Stimulated activated CD8-positive, alpha-beta memory T cell treated with anti-CD3 and anti-CD28 coated beads, Interleukin-4, amount 100 ng/mL, for 1 hour (primary cell): Measurements from ENCODE around the gene TBC1D2.
A peak's percentile ranks its signal among the peaks of the same experiment; 100 is the strongest.

Experiments used
- DNase-seq, 2 donors: peaks; one replicate each; pipeline ENCODE4 v3.0.0-alpha.2; 2020; ENCODE audit warnings: low read depth in 2 of 2, low spot score in 1 of 2

The TBC1D2 gene

DNA sequence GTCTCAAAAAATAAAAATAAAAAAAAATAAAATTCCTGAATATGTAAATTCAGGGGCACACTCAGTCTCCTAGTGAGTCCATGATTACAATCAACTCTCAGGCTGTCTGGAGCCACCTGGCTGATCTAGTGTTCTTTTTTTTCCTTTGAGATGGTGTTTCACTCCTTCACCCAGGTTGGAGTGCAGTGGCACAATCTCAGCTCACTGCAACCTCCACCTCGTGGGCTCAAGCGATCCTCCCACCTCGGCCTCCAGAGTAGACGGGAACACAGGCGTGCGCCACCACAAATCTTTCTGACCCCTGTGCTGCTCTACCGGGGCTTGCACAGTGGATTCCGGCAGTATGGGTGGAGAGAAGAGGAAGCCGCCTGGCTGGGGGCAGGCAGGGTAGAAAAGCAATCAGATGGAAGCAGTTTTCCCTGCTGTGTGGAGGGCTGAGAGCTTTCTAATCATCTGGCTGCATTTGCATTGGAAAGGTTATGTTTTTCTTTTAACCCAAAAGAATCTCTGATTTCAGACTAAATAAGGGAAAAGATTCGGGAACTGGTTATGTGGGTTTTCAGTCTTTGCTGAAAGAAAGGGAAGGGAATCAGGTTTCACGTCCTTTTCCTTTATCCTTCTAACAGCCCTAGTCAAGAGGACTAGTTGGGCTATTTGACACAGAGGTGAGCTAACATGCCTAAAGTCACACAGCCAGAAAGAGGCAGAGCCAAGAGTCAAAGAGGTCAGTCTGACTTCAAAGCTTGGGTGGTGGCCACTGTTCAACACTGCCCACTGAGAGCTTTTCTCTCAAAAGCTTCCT, 36.7 kb downstream of the TBC1D2 start:
- DNase-seq: no peak

DNA sequence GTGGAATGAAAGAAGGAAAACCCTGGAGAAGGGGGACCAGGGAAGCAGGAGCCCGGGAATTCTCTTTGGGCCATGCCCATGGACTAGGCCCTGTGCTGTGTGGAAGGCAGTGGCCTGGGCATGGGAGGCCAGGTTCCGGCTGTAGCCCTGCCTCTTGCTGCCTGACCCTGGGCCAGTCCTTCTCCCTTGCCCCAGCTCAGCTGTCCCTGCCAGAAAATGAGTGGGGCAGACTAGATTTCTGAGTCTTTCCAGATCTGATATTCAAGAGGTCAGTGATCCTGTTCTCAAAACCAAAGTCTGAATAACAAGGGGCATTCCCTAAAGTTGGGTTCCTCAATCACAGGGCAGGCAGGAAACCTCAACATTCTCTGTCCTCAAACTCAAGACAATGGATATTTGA, 38.2 kb downstream of the TBC1D2 start:
- DNase-seq: no peak

DNA sequence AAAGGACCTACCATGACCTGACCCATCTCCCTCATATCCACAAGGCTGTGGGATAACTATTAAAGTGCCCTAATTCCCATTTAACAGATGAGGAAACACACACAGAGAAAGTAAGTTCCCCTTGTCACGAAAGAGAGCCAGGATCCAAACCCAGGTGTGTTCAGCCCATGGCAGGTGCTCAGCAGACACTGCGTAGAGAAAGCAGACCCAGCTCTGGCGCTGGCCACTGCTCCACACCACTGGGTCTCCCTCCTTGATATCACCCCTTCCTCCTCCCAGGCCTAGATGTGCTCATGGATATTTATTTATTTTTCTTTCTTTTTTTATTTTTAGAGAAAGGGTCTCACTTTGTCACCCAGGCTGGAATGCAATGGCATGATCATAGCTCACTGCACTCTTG, 39.1 kb downstream of the TBC1D2 start:
- DNase-seq: no peak

DNA sequence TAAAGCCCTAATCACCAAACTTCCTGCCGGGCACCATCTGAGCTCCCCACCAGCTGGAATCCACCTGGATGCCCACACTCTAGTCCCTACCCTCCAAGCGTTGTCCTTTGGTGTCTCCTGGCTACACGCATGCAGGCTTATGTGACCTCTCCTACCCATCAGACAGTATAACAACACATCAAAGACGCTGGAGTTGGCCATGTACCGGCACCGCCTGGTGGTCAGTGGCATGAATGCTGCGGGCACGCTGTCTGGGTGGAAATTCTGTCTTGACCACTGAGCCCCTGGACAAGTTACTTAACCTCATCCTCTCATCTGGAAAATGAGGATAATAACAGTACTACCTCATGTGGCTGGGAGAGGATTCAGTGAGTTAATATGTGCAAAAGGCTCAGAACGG, 39.6 kb downstream of the TBC1D2 start:
- no peak for DNase-seq

DNA sequence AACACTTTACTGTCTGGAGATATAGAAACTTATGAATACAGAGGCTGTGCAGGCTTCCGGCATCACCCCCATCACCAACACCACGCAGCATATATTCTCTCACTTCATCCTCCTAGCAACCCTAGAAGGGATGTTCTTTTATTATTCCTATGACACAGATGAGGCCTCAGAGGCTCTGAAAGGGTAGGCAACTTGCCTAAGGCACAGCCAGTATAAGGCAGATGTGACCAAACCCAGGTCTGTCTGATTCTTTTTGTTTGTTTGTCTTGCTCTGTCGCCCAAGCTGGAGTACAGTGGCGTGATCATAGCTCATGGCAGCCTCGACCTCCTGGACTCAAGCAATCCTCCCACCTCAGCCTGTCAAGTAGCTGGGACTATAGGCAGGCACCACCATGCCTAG, 40.2 kb downstream of the TBC1D2 start:
- DNase-seq: no peak

DNA sequence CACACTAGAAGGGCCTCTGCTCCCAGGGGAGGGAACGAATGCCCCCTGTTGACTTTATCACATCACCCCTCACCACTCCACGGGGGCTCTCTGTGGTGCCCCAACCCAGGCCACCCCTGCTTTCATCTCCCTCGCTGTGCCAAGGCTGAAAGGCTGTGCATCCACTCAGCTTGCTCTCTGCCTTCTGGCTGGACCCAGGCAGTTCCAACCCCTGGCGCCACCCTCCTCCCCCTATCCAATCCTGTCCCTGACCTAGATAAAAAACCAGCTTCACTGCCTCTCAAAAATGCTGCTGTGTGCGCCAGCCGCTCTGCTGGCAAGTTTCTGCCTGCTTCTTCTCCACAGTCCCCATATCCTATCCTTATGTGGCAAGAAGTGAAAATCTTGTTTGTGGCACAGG, 40.6 kb downstream of the TBC1D2 start:
- DNase-seq: no peak

DNA sequence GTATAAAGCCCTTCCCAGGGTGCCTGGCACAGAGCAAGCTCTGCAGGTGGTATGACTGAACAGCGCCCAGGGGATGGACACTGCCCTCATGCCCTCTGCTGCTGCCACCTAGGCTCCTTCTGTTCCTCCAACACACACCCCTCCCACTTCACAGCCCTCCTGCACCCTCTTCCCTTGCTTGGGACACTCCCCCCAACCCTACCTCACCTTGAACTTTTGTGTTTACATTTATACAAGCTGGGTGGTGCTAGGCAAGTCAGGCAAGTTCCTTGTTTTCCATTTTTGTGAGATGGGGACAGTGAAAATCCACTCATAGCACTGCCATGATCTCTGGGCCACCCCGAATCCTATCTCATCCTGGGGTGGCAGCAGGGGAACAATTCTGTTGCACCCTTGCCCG, 44.2 kb downstream of the TBC1D2 start:
- no peak for DNase-seq

DNA sequence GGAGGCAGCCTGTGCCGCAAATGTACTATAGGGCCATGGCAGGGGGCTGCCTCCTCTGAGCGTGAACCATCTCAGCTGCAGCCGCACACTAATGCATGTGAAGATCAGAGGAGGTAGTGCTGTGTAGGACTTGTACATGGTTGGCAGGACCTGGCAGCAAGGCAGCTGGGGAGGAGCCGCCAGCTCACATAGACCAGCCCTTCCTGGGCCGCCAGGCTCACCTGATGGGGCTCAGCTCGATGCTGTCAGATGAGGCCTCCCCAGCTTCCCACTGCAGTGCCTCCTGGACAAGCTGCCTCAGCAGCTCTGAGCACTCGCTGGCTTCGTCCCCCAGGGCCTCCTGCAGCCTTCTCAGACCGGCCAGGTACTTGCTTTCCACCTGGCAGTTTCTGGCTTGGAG, 45.0 kb downstream of the TBC1D2 start:
- no peak for DNase-seq

DNA sequence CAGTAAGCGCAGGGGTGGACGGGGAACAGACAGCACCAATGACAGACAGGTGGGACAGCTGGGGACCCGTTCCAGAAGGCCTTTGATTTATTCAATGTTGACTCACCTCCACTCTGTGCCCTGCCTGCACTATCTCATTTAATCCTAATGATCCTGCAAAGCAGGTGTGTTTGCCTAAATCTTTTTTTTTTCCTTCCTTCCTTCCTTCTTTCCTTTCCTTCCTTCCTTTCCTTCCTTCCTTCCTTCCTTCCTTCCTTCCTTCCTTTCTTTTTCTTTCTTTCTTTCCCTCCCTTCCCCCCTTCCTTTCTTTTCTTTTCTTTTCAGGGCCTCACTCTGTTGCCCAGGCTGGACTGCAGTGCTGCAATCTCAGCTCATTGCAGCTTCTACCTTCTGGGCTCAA, 45.9 kb downstream of the TBC1D2 start:
- no peak for DNase-seq

DNA sequence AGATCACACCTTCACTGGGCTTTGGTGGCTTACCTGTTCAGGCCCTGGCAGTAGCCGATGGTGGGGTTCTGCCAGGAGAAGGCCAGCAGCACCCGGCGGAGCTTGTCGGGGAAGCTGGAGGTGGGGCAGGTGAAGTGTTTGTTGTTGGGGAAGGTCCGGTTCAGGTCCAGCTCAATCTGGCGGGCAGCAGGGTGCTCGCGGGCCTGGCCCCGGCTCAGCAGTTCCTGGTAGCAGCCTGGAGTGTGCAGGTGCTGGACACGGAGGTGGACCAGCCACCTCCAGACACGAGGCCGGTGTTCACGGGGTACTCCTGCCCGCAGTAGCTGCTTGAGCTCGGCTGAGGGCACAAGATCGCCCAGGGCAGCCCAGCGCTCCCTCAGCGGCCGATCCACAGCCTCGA, 46.8 kb downstream of the TBC1D2 start:
- DNase-seq: no peak

GRCh38 chr9:98207606-98208005, 47.8 kb downstream of the TBC1D2 start:
- no peak for DNase-seq

GRCh38 chr9:98206754-98207153, 48.7 kb downstream of the TBC1D2 start:
- DNase-seq: no peak

DNA sequence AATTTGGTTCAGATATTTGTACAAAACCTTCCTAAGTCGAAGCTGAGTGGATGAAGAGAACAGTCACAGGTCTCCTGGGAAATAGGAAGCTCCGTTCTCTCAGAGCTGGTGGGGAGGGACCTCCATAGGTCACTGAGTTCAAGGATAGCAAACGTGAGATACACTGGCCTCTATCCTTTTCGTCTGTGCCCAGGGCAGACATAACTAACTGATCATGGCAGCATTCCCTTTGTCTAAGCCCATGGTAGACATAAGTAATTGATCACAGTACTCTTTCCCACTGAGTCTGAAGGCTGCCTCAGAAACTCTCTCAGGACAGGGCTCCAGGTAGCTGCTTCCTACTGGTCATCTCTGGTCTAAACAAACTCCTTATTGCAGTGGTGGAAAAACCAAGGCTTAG, 50.8 kb downstream of the TBC1D2 start:
- DNase-seq: no peak

DNA sequence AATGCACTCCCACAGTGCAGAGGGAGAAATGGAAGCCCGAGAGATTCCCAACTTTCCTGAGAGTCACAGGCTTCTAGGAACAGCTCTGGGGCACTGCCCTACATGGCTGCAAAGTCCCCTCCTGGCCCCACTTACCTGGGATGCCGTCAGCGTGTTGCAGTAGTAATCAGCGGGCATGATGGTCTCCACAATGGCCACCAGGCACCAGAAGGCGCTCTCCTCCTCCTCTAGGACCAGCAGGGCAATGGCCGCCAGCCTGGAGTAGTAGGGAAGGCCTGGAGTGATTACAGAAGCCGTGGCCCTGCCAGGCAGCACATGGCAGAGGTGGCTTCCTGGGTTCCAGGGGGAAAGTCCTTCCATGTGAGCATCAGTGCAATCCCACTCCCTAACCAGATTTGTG, 52.3 kb downstream of the TBC1D2 start:
- DNase-seq: no peak

- no peak for DNase-seq
These were observed 53.2 kb downstream of the TBC1D2 start for GRCh38 chr9:98202252-98202651.

DNA sequence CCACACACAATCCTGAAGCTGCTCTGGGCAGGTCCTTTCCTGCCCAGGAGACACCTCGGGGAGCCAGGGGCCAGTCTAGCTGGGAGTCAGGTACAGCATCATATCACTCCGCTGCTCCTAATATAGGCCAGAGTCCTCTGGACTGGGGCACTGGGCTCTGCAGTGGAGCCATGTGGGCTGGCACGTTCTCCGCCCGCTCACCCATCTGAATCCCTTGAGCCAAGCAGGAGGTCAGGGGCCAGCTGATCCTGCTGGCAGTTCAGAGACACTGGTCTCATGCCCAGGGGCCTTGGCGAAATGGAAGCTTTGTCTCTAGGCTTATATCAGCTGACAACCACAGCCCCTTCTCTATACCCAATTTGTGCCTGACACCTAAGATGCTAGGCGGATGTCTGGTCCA, 53.7 kb downstream of the TBC1D2 start:
- DNase-seq: no peak

DNA sequence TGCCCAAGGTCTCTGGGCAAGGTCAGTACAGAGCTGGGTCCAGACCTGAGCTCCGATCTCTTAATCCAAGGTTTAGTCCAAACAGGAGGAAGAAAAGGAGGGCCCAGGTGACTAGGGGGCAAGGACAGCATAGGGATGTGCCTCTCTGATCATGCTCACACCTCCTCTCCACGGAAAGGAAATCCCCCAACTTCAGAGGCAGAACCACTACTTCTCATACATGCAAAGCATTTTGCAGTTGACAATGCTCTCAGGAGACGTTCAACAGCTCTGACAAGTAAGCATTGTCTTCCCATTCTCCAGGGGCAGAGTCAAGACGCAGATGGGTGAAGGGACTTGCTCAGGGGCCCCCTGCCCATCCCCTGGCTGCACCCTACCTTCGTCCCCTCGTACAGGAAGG, 54.3 kb downstream of the TBC1D2 start:
- no peak for DNase-seq

- no peak for DNase-seq
These were observed 55.9 kb downstream of the TBC1D2 start for GRCh38 chr9:98199388-98200033.

- DNase-seq: no peak
These were observed 59.8 kb downstream of the TBC1D2 start for GRCh38 chr9:98195671-98196070.

DNA sequence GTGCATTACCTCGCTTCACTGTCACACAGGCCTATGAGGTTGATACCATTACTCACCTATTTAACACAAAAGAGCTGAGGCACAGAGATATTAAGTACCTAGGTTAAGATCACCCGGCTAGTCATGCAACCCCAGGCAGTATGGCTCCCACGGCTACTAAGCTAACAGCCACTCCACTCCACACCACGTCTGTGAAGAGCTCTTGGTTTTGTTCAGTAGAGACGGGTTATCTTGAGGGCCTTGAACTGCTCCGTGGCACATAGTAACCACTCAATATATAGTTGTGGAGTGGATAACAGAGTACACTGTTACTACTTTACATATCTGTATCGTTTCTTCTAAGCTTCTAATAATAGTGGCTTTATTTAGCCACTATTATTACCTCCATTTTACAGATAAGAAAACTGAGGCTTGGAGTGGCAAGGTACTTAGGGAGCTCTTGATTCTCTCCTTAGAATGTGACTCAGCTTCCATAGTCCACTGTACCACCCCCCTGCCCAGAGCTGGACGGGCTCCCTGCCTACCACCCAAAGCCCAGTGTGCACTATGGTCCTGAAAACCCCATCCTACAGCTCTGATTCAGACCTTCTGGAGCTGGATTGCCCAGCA, 62.0 kb downstream of the TBC1D2 start:
- DNase-seq: no peak

- DNase-seq: peak; percentile 28 to 44
These were observed 62.7 kb downstream of the TBC1D2 start, which contains the start of gene CORO2A for GRCh38 chr9:98192503-98193335. CORO2A (minus strand) TSS chr9:98192637; CDS start chr9:98157660, 34,977 bp downstream.
